Esophagus squamous epithelium (tissue), 5 donors: ENCODE measurements around the gene LRRC30. TPM values are rescaled to one million over a fixed set of nuclear protein-coding genes. Genes with fewer than 3 reads are reported as not detected.

Experiments used
- DNase-seq: peaks from one replicate; lab custom pipeline; 2025; lab: John Stamatoyannopoulos, UW
- H3K27ac ChIP-seq, 4 donors: fragments of 200-600 bp; sonication (generic); one replicate each; pipeline ENCODE4 v1.5.1; 2016 to 2019; ENCODE audit warnings: mild to moderate bottlenecking in 1 of 4
- H3K27me3 ChIP-seq, 4 donors: fragments of 200-600 bp; sonication (generic); 1 replicate in 3 of 4; 2 replicates in 1 of 4; pipeline versions ENCODE4 v1.5.1 to v1.6.0; 2017 to 2021; ENCODE audit warnings: antibody characterized with exemption in 1 of 4
- H3K36me3 ChIP-seq, 3 donors: fragments of 200-600 bp; sonication (generic); one replicate each; pipeline ENCODE4 v1.5.1; 2016 to 2019
- H3K4me1 ChIP-seq, 3 donors: fragments of 200-600 bp; sonication (generic); one replicate each; pipeline ENCODE4 v1.5.1; 2017 to 2019
- H3K4me3 ChIP-seq, 4 donors: fragments of 200-600 bp; sonication (generic); 1 replicate in 3 of 4; 2 replicates in 1 of 4; pipeline ENCODE4 v1.5.1; 2016 to 2019; ENCODE audit warnings: mild to moderate bottlenecking in 2 of 4, moderate library complexity in 1 of 4
- H3K9me3 ChIP-seq, 3 donors: fragments of 200-600 bp; sonication (generic); one replicate each; pipeline ENCODE4 v1.5.1; 2016 to 2019
- POLR2A ChIP-seq, 4 donors: fragments of 450-650 bp; IDR thresholded peaks; one replicate each; pipeline ENCODE4 v1.6.1; 2017; ENCODE audit warnings: antibody characterized with exemption in 4 of 4, mild to moderate bottlenecking in 4 of 4, moderate library complexity in 3 of 4
- WGBS, 2 donors: methylation state at CpG; one replicate each; pipeline ENCODE4 v1.1.5; 2018; 5-methylcytosine and 5-hydroxymethylcytosine counted together
- intact Hi-C: fragments of 100-400 bp; cut with DNase I; formaldehyde crosslinking; loops from one replicate; pipeline ENCODE4 v1.15.0; 2022
- total RNA-seq, 4 donors: library from RNA; depleted of rRNA; stranded (reverse); fragments of >200 nt; gene quantifications; one replicate each; pipeline ENCODE4 v1.1.0, GENCODE V29; 2016
- TF ChIP-seq, protein P1 (sequence below), 6 experiments: fragments of 450-650 bp in 4 of 6; fragments of 200-600 bp in 2 of 6; sonication (generic) in 2 of 6; IDR thresholded peaks; one replicate each; pipeline ENCODE4 v1.5.1; 2016 to 2019; ENCODE audit warnings: antibody characterized with exemption in 6 of 6, mild to moderate bottlenecking in 4 of 6, moderate library complexity in 4 of 6
- donor health status: DM: yes; HTN: yes; CAD: no.

LRRC30 gene
- total RNA-seq, 4 donors from 2014 or later: not detected

DNA sequence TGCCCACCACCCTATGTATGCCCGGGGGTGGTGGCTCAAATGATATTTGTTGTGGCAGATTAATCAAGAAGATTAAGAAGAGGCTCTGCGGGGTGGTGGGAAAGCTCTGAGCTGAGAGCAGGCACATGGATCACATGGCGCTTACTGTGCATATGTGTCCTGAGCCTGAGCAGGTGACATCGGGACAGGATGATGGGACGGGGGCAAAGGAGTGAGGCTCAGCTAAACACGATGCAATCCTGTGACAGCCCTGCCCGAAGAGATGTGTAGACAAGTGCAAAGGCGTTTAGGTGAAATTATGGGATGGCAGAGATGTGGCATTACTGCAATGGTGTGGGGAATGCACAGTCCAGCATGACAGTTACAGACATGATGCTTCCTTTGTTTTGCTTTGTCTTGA is 6.0 kb downstream of the LRRC30 start:
- no peak for DNase-seq
- H3K27ac ChIP-seq: no peak overlapping the region
- intact Hi-C loops: no loop called here
- H3K27me3 ChIP-seq: no peaks in the 10 kb centered on the region
- 66 to 83% methylated on average over 7 to 8 of the region's 8 CpGs for WGBS, 2 donors
- no peaks in the 10 kb centered on the region for H3K4me1 ChIP-seq
- TF ChIP-seq, protein P1, sequence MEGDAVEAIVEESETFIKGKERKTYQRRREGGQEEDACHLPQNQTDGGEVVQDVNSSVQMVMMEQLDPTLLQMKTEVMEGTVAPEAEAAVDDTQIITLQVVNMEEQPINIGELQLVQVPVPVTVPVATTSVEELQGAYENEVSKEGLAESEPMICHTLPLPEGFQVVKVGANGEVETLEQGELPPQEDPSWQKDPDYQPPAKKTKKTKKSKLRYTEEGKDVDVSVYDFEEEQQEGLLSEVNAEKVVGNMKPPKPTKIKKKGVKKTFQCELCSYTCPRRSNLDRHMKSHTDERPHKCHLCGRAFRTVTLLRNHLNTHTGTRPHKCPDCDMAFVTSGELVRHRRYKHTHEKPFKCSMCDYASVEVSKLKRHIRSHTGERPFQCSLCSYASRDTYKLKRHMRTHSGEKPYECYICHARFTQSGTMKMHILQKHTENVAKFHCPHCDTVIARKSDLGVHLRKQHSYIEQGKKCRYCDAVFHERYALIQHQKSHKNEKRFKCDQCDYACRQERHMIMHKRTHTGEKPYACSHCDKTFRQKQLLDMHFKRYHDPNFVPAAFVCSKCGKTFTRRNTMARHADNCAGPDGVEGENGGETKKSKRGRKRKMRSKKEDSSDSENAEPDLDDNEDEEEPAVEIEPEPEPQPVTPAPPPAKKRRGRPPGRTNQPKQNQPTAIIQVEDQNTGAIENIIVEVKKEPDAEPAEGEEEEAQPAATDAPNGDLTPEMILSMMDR (IDR thresholded peaks at IDR 0.05): no peak
- no peak for TF ChIP-seq POLR2A (IDR thresholded peaks at IDR 0.05)
- no peaks in the 10 kb centered on the region for H3K9me3 ChIP-seq
- H3K36me3 ChIP-seq: no peaks in the 10 kb centered on the region
- no peak overlapping the region for H3K4me3 ChIP-seq

DNA sequence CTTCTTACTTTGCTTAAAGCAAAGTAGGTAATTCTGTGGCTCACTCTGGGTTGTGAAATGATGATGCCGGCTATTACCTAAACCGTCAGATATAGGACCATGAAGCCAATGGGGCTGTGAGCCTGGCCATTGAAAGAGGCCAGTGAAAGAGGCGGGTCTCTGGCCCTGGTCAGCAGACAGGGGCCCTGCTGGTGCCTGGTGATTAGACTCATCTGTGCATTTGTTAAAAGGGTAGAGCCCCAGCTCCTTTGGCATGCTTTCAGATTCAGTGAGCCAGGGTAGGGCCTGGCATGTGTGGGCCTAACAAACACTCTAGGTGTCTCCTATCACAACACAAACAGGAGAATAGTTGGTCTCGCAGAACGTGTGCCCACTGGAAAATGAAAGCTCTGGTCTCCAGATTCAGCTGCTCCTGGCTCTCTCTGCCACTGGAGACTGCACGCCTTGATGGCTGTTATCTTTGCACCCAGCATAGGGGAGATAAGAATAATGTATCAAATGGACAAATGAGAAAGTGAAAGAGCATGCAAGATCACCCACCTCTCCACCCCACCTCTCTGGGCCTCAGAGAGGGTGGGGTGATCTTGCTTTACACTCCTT is 6.9 kb downstream of the LRRC30 start:
- no peaks in the 10 kb centered on the region for H3K36me3 ChIP-seq
- no peak overlapping the region for H3K4me3 ChIP-seq
- intact Hi-C loops: no loop called here
- H3K4me1 ChIP-seq: no peaks in the 10 kb centered on the region
- no peak overlapping the region for H3K27ac ChIP-seq
- no peaks in the 10 kb centered on the region for H3K9me3 ChIP-seq
- H3K27me3 ChIP-seq: no peaks in the 10 kb centered on the region
- WGBS, 2 donors: 56 to 79% methylated on average over 3 to 6 of the region's 6 CpGs
- no peak for DNase-seq
- TF ChIP-seq POLR2A (IDR thresholded peaks at IDR 0.05): no peak
- TF ChIP-seq, protein P1 (IDR thresholded peaks at IDR 0.05): no peak

DNA sequence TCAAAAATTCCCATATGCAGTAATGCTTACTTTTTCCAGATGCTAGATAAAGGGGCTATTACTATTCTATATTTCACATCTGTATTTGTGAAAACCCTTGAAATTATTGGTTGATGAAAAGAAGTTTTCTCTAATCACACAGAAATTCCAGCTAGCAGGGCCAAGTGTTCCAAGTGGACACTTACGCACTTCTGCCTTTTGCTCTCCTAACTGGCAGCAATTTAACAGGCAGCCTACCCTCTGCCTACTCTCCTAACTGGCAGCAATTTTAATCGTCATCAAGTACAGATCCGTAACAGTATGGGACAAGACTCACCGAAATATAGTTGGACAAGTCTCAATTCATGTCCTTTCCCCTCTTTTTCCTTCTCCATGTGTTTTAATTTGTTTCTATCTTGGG is 12.0 kb downstream of the LRRC30 start:
- DNase-seq: no peak
- intact Hi-C loops: no loop called here
- Histone ChIP-seq H3K36me3 (no peaks in the 10 kb centered on the region), H3K4me1 (no peaks in the 10 kb centered on the region), H3K27me3 (no peaks in the 10 kb centered on the region), H3K27ac (no peak overlapping the region), H3K4me3 (no peak overlapping the region), H3K9me3 (no peaks in the 10 kb centered on the region)
- WGBS, 2 donors: 90 to 91% methylated on average over 4 of the region's 4 CpGs
- TF ChIP-seq, protein P1 (IDR thresholded peaks at IDR 0.05): no peak
- no peak for TF ChIP-seq POLR2A (IDR thresholded peaks at IDR 0.05)

DNA sequence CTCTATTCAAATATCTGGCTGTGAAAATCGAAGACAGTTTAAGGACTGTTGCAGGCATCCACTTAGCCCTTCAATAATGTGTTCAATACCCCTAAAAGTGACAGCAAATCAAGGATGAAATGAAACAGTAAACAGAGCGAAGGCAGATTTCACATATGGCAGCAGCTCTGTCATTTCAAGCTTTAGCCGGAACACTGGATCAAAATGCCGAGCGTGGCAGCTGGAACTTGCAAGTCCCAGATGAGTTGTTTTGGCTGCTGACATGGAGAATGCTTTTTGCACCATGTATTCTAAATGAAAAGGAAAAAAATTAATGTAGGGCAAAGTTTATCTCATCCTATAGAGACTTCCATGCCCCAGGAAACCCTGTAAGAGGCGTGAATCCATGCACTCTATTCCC is 18.0 kb downstream of the LRRC30 start:
- Histone ChIP-seq H3K9me3 (no peaks in the 10 kb centered on the region), H3K36me3 (no peaks in the 10 kb centered on the region), H3K4me1 (no peaks in the 10 kb centered on the region), H3K27me3 (no peaks in the 10 kb centered on the region), H3K27ac (no peak overlapping the region), H3K4me3 (no peak overlapping the region)
- intact Hi-C loops: no loop called here
- no peak for DNase-seq
- no peak for TF ChIP-seq POLR2A (IDR thresholded peaks at IDR 0.05)
- TF ChIP-seq, protein P1 (IDR thresholded peaks at IDR 0.05): no peak
- 63 to 73% methylated on average over 6 of the region's 6 CpGs for WGBS, 2 donors

DNA sequence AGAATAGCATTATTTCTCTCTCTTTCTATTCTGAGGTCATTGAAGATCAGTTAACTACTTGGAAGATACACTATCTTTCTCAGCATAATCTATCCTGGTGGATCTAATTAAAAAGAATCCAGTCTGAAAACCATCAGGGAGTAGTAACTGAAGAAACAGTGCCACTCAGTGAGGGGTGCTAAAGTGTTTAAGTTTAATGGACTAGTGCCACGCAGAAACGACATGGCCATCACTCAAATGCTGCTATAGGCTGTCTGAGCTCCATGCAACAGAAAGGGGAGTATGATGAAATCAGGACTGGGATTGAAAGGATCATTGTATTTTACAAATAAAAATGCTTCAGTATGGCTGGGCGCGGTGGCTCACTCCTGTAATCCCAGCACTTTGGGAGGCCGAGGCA is 23.3 kb downstream of the LRRC30 start:
- DNase-seq: no peak
- H3K27ac ChIP-seq: no peak overlapping the region
- intact Hi-C loops: no loop called here
- H3K36me3 ChIP-seq: no peaks in the 10 kb centered on the region
- no peaks in the 10 kb centered on the region for H3K9me3 ChIP-seq
- peaks cover 0 to 8% (median 0%) of the 10 kb centered on the region in 4 donors for H3K27me3 ChIP-seq
- TF ChIP-seq POLR2A (IDR thresholded peaks at IDR 0.05): no peak
- TF ChIP-seq, protein P1 (IDR thresholded peaks at IDR 0.05): no peak
- no peaks in the 10 kb centered on the region for H3K4me1 ChIP-seq
- 88 to 91% methylated on average over 4 to 5 of the region's 5 CpGs for WGBS, 2 donors
- no peak overlapping the region for H3K4me3 ChIP-seq
